Heart left ventricle (tissue), 13 donors: ENCODE results near the gene MEF2A.

Experiments
- CTCF ChIP-seq, 12 donors: fragments of 200-600 bp; sonication (generic) in 4 of 12; IDR thresholded peaks; one replicate each; pipeline versions ENCODE4 v1.5.0 to v1.8.0; 2018 to 2022; ENCODE audit warnings: antibody characterized with exemption in 12 of 12, mild to moderate bottlenecking in 5 of 12
- POLR2A ChIP-seq, 2 donors: fragments of 450-650 bp; IDR thresholded peaks; one replicate each; pipeline ENCODE4 v1.6.1; 2017; ENCODE audit warnings: antibody characterized with exemption in 2 of 2, mild to moderate bottlenecking in 2 of 2, moderate library complexity in 2 of 2
- donor health status: ischemic (EF 13 %, LVEDD 7.1; RV severe dilation, severe dysfunction).
- donor health status: DM: no; HTN: yes; CAD: no.
- donor health status: DM: no; HTN: no; CAD: no.
- donor health status: ischemic (EF 25% LVEDD 6.9; RV normal size, moderate dysfunction).
- donor health status: ischemic (EF 25% LVEDD 5.7; RV mildly dilated, moderate dysfunction).
- donor health status: ischemic (EF 35%, LVEDD 5.7; RV mildly dilated, moderate dysfunction).
- donor health status: nonischemic (EF 11% LVEDD 7.7; RV severe dilation, severe dysfunction).
- donor health status: DM: yes; HTN: yes; CAD: no.
- donor health status: PGD.
- donor health status: ischemic (EF 29% LVEDD 5.4; RV normal size, mild dysfunction).
- donor health status: nonischemic (EF 23%, LVEDD 6.1; RV moderate dilation, normal function).

GRCh38 chr15:99632521-99632920 is 66.7 kb downstream of the MEF2A start:
- no peak for TF ChIP-seq POLR2A (IDR thresholded peaks at IDR 0.05)
- TF ChIP-seq CTCF (IDR thresholded peaks at IDR 0.05) = no peak
